Mesendoderm (in vitro differentiated cells): ENCODE measurements around the gene CARD9.
A peak's percentile ranks its signal among the peaks of the same experiment; 100 is the strongest.

ENCODE experiments used
- DNase-seq: peaks from one replicate; pipeline ENCODE4 v3.0.0; 2013
- H2AK5ac ChIP-seq: 2 replicates; pipeline ENCODE4 v1.6.1; 2013; ENCODE audit warnings: low read length, inconsistent platforms
- H2BK120ac ChIP-seq: 2 replicates; pipeline ENCODE4 v1.6.1; 2013; ENCODE audit warnings: low read depth, mild to moderate bottlenecking, low read length, moderate library complexity, mixed read lengths
- H2BK15ac ChIP-seq: replicated peaks from 2 replicates; pipeline ENCODE4 v1.6.1; 2013; ENCODE audit warnings: low read depth, mild to moderate bottlenecking, moderate library complexity
- H2BK5ac ChIP-seq: 2 replicates; pipeline ENCODE4 v1.6.1; 2013; ENCODE audit warnings: low read length, inconsistent platforms
- H3K18ac ChIP-seq: 2 replicates; pipeline ENCODE4 v1.6.1; 2013; ENCODE audit warnings: mild to moderate bottlenecking, low read length, mixed read lengths
- H3K23ac ChIP-seq: one replicate; pipeline ENCODE4 v1.6.1; 2013; ENCODE audit warnings: low read length
- H3K27ac ChIP-seq: 2 replicates; pipeline ENCODE4 v1.5.1; 2013; ENCODE audit warnings: low read depth, mild to moderate bottlenecking, inconsistent platforms, low read length, moderate library complexity
- H3K27me3 ChIP-seq: 2 replicates; pipeline ENCODE4 v1.6.1; 2013; ENCODE audit warnings: low read length, control low read depth, mild to moderate bottlenecking, inconsistent platforms; ENCODE audit not compliant: insufficient read depth, poor library complexity
- H3K36me3 ChIP-seq: 2 replicates; pipeline ENCODE4 v1.6.1; 2013; ENCODE audit warnings: low read length, inconsistent platforms; ENCODE audit not compliant: control insufficient read depth, insufficient read depth
- H3K4ac ChIP-seq: one replicate; pipeline ENCODE4 v1.6.1; 2013; ENCODE audit warnings: low read depth, mild to moderate bottlenecking, low read length, moderate library complexity
- H3K4me1 ChIP-seq: 2 replicates; pipeline ENCODE4 v1.6.1; 2013; ENCODE audit warnings: low read depth, low read length, inconsistent platforms; ENCODE audit not compliant: control insufficient read depth
- H3K4me2 ChIP-seq: 2 replicates; pipeline ENCODE4 v1.6.1; 2013; ENCODE audit warnings: low read length
- H3K4me3 ChIP-seq: 2 replicates; pipeline ENCODE4 v1.5.1; 2013; ENCODE audit warnings: mild to moderate bottlenecking, low read length
- H3K56ac ChIP-seq: one replicate; pipeline ENCODE4 v1.6.1; 2013; ENCODE audit warnings: low read length
- H3K79me1 ChIP-seq: 2 replicates; pipeline ENCODE4 v1.6.1; 2013; ENCODE audit warnings: low read length, inconsistent platforms
- H3K79me2 ChIP-seq: 2 replicates; pipeline ENCODE4 v1.6.1; 2013; ENCODE audit warnings: mild to moderate bottlenecking, low read length; ENCODE audit not compliant: control insufficient read depth, insufficient read depth
- H3K9ac ChIP-seq: 2 replicates; pipeline ENCODE4 v1.6.1; 2013; ENCODE audit warnings: low read length, inconsistent platforms
- H4K5ac ChIP-seq: one replicate; pipeline ENCODE4 v1.6.1; 2013; ENCODE audit warnings: low read length
- H4K8ac ChIP-seq: one replicate; pipeline ENCODE4 v1.6.1; 2013; ENCODE audit warnings: low read depth, mild to moderate bottlenecking, control low read depth, low read length, moderate library complexity
- WGBS: extraction: QIAGEN DNeasy Blood & Tissue Kit; methylation state at CpG from one replicate; pipeline ENCODE4 v1.1.7; 2013; ENCODE audit warnings: low lambda C conversion rate, missing lambda C conversion rate; ENCODE audit not compliant: insufficient coverage; ENCODE audit errors: extremely low coverage; 5-methylcytosine and 5-hydroxymethylcytosine counted together

Gene CARD9

GRCh38 chr9:136400038-136400834, 26.8 kb upstream of the CARD9 start, which contains the start of gene SNAPC4:
Gene SNAPC4, minus strand, starts transcription at chr9:136400170. Its CDS starts 1,742 bp downstream, at chr9:136398428.
- Histone ChIP-seq H4K8ac (no peak within 1 kb of the TSS), H3K56ac (peak within 1 kb of the TSS; percentile 96), H4K5ac (no peak within 1 kb of the TSS), H3K27me3 (no peaks in the 10 kb centered on the region), H3K79me1 (peaks cover 18% of the 10 kb centered on the region), H2BK120ac (no peak within 1 kb of the TSS), H3K4me2 (peak within 1 kb of the TSS; percentile 90), H3K4me3 (peak within 1 kb of the TSS; percentile 93), H3K4ac (peak within 1 kb of the TSS; percentile 8), H3K18ac (peak within 1 kb of the TSS; percentile 6), H3K4me1 (peaks cover 2% of the 10 kb centered on the region), H3K36me3 (peaks cover 15% of the 10 kb centered on the region), H3K79me2 (peaks cover 22% of the 10 kb centered on the region), H3K23ac (peak within 1 kb of the TSS; percentile 3), H3K27ac (peak within 1 kb of the TSS; percentile 26), H3K9ac (peak within 1 kb of the TSS; percentile 97), H2BK5ac (no peak within 1 kb of the TSS), H2AK5ac (no peak within 1 kb of the TSS), H2BK15ac (no peak within 1 kb of the TSS)
- WGBS, result no CpG with 5 or more reads among the region's 71 CpGs
- peak; percentile 93 for DNase-seq

DNA sequence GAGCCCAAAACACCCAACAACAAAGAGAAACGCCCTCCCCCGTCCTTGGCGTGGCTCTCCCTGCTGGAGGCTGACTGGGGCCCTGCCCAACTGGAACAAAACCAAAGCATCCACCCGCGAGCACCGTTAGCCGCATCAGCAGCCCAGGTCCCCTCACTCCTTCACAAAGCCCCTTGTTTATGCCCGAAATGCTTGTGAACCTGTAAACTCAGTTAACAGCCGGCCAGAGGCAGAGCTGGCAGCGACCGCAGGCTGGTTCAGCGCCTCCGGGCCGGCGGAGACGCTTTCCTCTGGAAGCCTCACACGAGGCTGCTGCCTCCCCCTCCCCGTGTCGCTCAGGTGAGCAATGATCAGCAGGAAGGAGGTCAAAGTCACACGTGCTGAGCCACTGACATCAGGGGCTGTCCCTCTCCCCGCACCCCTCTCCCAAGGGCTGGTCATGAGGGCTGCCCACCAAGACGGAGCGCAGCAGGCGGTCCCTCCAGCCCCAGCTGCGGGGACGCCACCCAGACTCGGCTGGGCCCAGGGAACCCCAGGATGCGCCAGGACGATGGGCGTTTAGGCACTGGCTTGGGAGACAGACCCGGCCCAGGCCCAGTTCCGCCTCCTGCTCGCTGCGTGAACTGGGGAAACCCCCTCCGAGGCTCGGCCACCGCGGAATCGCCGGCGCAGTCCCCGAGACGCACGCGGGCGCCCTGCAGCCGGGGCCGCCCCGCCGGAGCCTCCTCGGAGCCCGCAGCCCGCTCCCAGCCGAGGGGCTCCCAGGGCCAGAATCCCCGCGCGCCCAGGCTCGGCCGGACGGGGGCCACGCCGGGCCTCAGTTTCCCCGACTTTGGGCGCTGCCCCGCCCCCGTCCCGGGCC, 25.9 kb upstream of the CARD9 start:
- H3K27ac ChIP-seq, result peak overlapping the region; percentile 26
- H3K18ac ChIP-seq, result peak overlapping the region; percentile 6

GRCh38 chr9:136398286-136398685, 24.8 kb upstream of the CARD9 start:
- Histone ChIP-seq H2BK120ac (no peak overlapping the region), H2AK5ac (no peak overlapping the region), H3K27ac (no peak overlapping the region), H3K79me2 (peaks cover 22% of the 10 kb centered on the region), H2BK15ac (no peak overlapping the region), H4K8ac (no peak overlapping the region), H3K27me3 (no peaks in the 10 kb centered on the region), H3K79me1 (peaks cover 18% of the 10 kb centered on the region), H3K18ac (no peak overlapping the region), H3K4me2 (no peak overlapping the region), H4K5ac (no peak overlapping the region), H3K4ac (no peak overlapping the region), H3K36me3 (peaks cover 20% of the 10 kb centered on the region), H3K23ac (no peak overlapping the region), H3K4me3 (no peak overlapping the region), H3K4me1 (peaks cover 2% of the 10 kb centered on the region), H3K9ac (peak overlapping the region; percentile 97), H3K56ac (peak overlapping the region; percentile 96), H2BK5ac (no peak overlapping the region)
- DNase-seq, result no peak
- no CpG with 5 or more reads among the region's 12 CpGs for WGBS

More for the DNA sequence above, 25.9 kb upstream of the CARD9 start:
- peak overlapping the region; percentile 8 for H3K4ac ChIP-seq
- peaks cover 23% of the 10 kb centered on the region for H3K36me3 ChIP-seq
- H3K23ac ChIP-seq, result peak overlapping the region; percentile 3
- no peaks in the 10 kb centered on the region for H3K27me3 ChIP-seq
- DNase-seq, result peak; percentile 39
- H2BK5ac ChIP-seq, result no peak overlapping the region
- peak overlapping the region; percentile 90 for H3K4me2 ChIP-seq
- H4K8ac ChIP-seq, result no peak overlapping the region
- H3K79me2 ChIP-seq, result peaks cover 22% of the 10 kb centered on the region
- no peak overlapping the region for H2BK15ac ChIP-seq
- H3K4me1 ChIP-seq, result peaks cover 2% of the 10 kb centered on the region
- peak overlapping the region; percentile 96 for H3K56ac ChIP-seq
- no peak overlapping the region for H4K5ac ChIP-seq
- H3K4me3 ChIP-seq, result peak overlapping the region; percentile 93
- H3K79me1 ChIP-seq, result peaks cover 18% of the 10 kb centered on the region
- WGBS, result no CpG with 5 or more reads among the region's 67 CpGs
- no peak overlapping the region for H2BK120ac ChIP-seq
- peak overlapping the region; percentile 97 for H3K9ac ChIP-seq
- no peak overlapping the region for H2AK5ac ChIP-seq

GRCh38 chr9:136397643-136398042, 24.2 kb upstream of the CARD9 start:
- H2BK15ac ChIP-seq, result no peak overlapping the region
- H3K79me1 ChIP-seq, result peaks cover 18% of the 10 kb centered on the region
- DNase-seq, result no peak
- H3K4me3 ChIP-seq, result no peak overlapping the region
- no peak overlapping the region for H3K27ac ChIP-seq
- no peak overlapping the region for H2AK5ac ChIP-seq
- no peak overlapping the region for H3K4ac ChIP-seq
- no peak overlapping the region for H3K9ac ChIP-seq
- no peak overlapping the region for H4K8ac ChIP-seq
- H3K27me3 ChIP-seq, result no peaks in the 10 kb centered on the region
- peaks cover 22% of the 10 kb centered on the region for H3K79me2 ChIP-seq
- no peak overlapping the region for H2BK120ac ChIP-seq
- H3K4me1 ChIP-seq, result peaks cover 2% of the 10 kb centered on the region
- no peak overlapping the region for H2BK5ac ChIP-seq
- peaks cover 20% of the 10 kb centered on the region for H3K36me3 ChIP-seq
- no peak overlapping the region for H4K5ac ChIP-seq
- WGBS, result no CpG with 5 or more reads among the region's 6 CpGs
- no peak overlapping the region for H3K56ac ChIP-seq
- no peak overlapping the region for H3K4me2 ChIP-seq
- no peak overlapping the region for H3K23ac ChIP-seq
- H3K18ac ChIP-seq, result no peak overlapping the region

DNA sequence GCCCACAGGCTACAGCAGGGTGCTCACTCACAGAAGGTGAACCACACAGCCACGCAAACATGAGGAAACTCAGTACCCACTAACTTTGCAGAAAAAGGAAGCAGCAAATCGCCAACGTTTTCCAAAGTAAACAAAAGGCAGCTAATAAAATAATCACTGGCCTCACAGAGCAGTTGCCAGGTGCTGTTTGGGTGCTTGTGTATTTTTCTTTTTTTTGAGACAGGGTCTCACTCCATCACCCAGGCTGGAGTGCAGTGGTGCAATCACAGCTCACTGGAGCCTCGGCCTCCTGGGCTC, 22.7 kb upstream of the CARD9 start:
- Histone ChIP-seq H3K4me1 (peaks cover 2% of the 10 kb centered on the region), H3K56ac (no peak overlapping the region), H3K36me3 (peaks cover 26% of the 10 kb centered on the region), H2BK5ac (no peak overlapping the region), H2BK120ac (no peak overlapping the region), H3K4me3 (no peak overlapping the region), H3K4ac (no peak overlapping the region), H4K5ac (no peak overlapping the region), H2AK5ac (no peak overlapping the region), H3K18ac (no peak overlapping the region), H3K27ac (no peak overlapping the region), H3K79me1 (peaks cover 18% of the 10 kb centered on the region), H2BK15ac (no peak overlapping the region), H4K8ac (no peak overlapping the region), H3K23ac (no peak overlapping the region), H3K79me2 (peaks cover 22% of the 10 kb centered on the region), H3K9ac (no peak overlapping the region), H3K27me3 (no peaks in the 10 kb centered on the region), H3K4me2 (no peak overlapping the region)
- no CpG with 5 or more reads among the region's 4 CpGs for WGBS
- DNase-seq, result no peak
